Measurements from ENCODE around the gene L3MBTL4.

Gene L3MBTL4

GRCh38 chr18:6363216-6363615 lies 51.5 kb downstream of the L3MBTL4 start:
- no peak for DNase-seq (ENCODE audit: low read depth in 2 of 2)

DNA sequence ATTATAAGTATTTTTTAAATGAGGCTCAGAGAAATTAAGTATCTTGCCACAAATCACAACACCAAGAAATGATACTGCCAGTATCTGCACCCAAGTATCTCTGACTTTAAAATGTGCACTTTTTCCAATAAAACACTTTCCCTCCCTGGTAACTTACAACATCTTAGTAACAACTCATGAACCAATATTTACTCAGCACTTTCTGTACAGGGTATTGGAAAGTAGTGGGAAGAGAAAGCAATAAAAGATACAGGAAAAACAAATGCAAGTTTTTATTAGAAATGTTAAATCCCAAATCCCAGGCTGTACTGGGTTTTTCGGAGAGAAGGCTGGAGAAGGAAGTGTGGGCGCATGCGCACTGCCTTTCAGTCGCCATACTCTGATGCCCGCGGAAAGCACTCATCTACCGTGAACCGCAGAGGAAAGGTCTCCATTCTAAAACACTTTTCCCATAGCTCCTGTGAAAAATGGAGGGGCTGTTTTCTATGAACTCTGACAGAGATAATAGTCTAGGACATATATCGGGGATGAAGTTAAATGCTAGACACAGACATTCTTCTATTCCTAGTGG lies 52.1 kb downstream of the L3MBTL4 start:
- DNase-seq (ENCODE audit: low read depth in 2 of 2): no peak

- DNase-seq (ENCODE audit: low read depth in 2 of 2): no peak
Observed at GRCh38 chr18:6357668-6358067, 57.0 kb downstream of the L3MBTL4 start.

DNA sequence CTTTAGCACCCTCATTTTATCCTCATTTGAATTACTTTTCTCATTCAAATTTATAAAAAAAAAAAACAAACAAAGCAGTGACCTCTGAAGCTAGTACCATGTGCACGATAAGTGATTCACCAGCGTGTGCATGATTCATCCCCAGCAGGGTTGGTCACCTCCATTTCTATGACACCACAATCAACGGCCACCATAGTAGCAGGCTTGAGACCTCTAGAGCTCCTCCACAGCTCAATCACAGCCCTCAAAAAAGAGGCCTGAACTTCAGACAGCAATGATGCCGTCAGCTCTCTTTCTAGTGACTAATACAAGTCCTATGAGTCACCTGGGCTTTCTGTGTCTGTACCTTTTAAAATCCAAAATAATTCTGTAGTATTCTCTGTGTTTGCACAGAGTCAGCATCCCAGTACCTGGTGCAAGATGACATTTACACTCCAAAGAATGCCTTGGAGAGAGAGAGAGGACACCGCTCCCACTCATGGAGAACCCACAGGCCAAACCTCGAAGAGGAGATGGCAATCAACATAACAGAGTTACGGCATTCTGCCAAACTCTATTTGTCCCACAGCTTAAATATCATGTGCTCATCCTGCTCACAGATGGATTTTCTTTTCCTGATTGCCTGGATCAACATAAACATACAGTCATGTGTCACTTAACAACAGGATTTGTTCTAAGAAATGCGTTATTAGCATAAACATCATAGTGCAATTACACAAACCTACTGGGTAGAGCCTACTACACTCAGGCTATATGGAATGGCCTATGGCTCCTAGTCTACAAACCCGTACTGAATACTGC lies 58.7 kb downstream of the L3MBTL4 start:
- no peak for DNase-seq (ENCODE audit: low read depth in 2 of 2)

- DNase-seq (ENCODE audit: low read depth in 2 of 2): no peak
Observed at GRCh38 chr18:6352275-6352674, 62.4 kb downstream of the L3MBTL4 start.

- DNase-seq (ENCODE audit: low read depth in 2 of 2): no peak
Observed at GRCh38 chr18:6342990-6343389, 71.7 kb downstream of the L3MBTL4 start.

DNA sequence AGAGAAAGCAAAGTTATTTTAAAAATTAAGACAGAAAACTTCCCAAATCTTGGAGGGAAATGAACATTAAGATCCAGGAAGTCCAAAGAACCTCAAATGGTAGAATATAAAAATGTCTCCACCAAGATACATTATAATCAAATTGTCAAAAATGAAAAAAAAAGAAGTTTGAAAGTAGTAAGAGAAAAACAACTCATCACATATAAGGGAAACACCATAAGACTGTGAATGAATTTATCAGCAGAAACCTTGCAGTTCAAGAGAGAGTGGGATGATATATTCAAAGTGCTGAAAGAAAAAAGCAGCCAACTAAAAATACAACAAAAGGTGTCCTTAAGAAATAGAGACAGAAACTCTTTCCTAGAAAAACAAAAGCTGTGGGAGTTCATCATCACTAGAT lies 73.0 kb downstream of the L3MBTL4 start:
- no peak for DNase-seq (ENCODE audit: low read depth in 2 of 2)

- no peak for DNase-seq (ENCODE audit: low read depth in 2 of 2)
Observed at GRCh38 chr18:6341303-6341702, 73.4 kb downstream of the L3MBTL4 start.

DNA sequence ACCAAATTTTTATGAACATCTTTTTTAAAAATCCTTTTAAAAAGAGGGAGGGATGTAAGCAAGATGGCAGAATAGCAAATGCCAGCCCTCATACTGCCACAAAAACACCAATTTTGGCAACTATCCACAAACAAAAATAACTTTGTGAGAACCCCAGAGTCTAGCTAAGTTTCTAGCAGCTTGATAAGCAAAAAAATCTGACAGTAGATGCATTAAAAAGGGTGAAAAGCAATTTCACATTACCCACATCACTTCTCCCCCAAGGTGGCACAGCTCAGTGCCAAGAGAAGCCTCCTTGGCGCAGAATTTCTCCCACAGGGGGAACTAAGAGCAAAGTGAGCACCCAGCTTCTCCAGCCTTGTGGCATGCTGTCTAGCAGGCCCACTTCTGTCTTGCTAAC lies 74.6 kb downstream of the L3MBTL4 start:
- DNase-seq (ENCODE audit: low read depth in 2 of 2): no peak

- DNase-seq (ENCODE audit: low read depth in 2 of 2): no peak
Observed at GRCh38 chr18:6336239-6336638, 78.5 kb downstream of the L3MBTL4 start.

- DNase-seq (ENCODE audit: low read depth in 2 of 2): no peak
Observed at GRCh38 chr18:6333981-6334380, 80.7 kb downstream of the L3MBTL4 start.

DNA sequence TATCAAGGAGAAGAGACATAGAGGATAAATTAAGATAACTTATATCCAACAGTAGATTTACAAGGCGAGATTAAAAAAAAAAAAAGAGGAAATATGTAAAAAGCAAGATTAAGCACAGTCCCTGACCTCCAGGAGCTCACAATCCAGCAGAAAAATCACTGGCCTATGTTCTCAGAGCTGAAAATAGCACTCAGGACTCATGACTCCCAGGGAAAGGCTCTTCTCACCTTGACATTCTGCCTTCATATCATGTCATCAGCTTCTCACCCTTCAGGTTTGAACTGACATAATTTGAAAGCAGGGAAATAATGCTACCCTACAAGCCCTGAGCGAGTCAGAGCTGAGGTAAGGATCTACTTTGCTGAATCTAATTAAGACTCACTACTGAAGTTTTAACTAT lies 82.8 kb downstream of the L3MBTL4 start:
- DNase-seq (ENCODE audit: low read depth in 2 of 2): no peak

GRCh38 chr18:6330786-6331185 lies 83.9 kb downstream of the L3MBTL4 start:
- no peak for DNase-seq (ENCODE audit: low read depth in 2 of 2)

- DNase-seq (ENCODE audit: low read depth in 2 of 2): no peak
Observed at GRCh38 chr18:6328621-6329010, 86.1 kb downstream of the L3MBTL4 start.

DNA sequence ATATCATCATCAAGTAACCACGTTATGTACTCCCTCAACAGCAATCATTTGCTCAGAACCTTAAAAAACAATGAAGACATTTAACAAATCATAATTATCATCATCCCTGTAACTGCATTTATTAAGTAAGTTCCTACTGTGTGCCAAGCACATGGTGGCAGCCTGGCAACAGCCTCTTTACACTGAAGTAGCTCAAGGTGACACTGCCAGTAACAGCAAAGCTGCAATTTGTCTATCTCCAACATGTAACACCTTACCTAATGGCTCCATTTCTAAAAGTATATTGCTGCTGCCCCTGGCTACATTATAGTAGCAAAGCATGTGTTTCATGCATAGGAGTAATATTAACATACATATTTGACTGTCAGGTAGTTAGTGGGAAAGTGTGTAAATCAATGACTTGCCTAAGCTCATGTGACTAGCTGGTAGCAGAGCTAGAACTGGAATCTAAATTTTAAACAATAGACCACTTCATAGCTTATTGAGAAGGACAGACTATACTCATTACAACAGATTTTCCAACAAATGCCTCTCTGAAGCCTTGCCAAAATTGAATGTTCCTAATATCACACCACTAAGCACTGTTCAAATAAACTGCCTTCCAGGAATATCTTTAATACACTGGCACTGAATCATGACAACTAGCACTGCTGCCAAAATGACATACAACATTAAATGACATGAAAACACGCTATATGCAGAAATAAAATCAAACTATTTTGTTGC lies 86.7 kb downstream of the L3MBTL4 start:
- no peak for DNase-seq (ENCODE audit: low read depth in 2 of 2)

- DNase-seq (ENCODE audit: low read depth in 2 of 2): no peak
Observed at GRCh38 chr18:6327485-6327884, 87.2 kb downstream of the L3MBTL4 start.

DNA sequence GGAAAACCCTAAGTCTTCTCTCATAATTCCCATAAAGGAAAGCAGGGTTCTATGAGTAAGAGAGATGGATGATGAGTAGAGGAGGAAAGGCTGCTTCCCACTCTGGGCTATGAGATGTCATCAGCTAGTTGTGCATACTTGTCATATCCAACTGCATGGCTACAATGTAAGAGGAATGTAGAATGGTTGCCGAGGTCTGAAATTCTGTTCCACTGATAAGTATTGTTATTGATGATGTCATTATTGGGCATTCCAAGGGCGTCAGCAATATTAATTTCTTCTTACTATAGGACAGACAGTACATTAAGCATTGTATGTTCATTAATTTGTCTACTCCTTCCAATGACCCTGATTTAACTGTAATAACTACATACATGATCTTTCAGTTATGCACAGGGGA lies 88.1 kb downstream of the L3MBTL4 start:
- DNase-seq (ENCODE audit: low read depth in 2 of 2): no peak

GRCh38 chr18:6323319-6323889 lies 91.3 kb downstream of the L3MBTL4 start:
- DNase-seq (ENCODE audit: low read depth in 2 of 2): no peak

DNA sequence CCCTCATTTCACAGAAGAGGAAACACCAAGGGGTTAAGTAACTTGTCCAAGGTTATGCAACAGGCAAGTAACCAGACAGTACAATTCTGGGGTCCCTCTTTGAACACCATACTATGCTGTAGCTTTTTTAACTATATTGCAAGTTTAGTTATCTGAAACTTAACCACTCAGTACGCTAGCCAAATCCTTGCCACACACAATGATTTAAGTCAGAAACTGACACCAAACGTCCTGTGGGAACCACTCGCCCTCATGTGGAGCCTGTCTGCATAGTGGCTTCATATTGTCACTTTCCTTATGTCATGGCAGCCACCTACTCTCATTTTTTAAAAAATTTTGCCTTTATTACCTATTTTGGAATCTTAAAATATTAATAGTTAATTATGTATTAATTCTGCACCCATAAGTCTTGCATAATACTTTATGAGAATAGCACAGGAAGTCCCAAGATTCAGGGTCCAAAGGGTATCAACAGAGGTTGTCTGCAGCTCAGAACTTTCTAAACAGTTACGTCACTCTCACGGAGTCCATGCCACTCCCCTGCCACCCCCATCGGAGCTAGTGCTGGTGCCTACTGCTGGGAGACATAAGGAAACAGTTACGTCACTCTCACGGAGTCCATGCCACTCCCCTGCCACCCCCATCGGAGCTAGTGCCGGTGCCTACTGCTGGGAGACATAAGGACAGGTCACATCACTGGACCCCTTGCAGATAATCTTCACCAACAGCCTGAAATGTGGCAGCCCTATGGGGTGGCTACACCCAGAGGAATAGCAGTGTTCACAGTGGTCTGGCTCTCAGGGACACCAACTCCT lies 99.0 kb downstream of the L3MBTL4 start:
- DNase-seq (ENCODE audit: low read depth in 2 of 2): no peak

- no peak for DNase-seq (ENCODE audit: low read depth in 2 of 2)
Observed at GRCh38 chr18:6313415-6313814, 101.3 kb downstream of the L3MBTL4 start.

DNA sequence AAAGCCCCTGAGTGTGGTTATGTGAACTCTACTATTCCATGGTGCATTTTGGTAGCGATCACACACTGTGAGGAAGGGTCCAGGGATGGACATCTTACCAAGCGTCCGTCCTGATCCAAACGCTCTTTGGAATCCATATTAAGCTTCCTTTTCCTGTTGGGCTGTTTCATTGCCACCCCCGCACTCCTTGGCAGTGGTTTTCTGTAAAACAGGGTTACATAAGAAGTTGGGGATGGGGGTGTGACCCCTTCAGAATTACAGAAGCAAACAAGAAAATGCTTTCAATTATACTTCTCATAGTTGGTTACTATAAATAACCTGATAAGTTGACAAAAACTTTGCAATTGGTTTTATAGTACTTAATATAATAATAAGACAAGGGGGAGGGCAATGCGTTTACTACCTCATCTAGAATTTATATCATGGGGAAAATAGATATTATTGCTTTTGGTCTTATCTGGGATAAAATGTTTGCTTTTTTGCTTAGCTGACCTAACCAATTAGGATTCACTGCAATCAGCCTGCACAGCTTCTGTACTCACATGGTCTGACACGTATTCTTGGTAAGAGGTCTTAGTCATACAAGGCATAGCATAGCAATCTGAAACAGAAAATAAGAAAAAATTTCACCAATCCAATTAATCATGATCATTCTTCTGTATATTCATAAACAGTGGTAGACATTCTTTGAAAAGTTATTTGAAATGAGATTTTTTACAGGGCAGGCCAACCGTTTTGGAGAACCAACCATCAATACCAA lies 103.1 kb downstream of the L3MBTL4 start:
- DNase-seq (ENCODE audit: low read depth in 2 of 2): no peak

Measured in stimulated activated CD8-positive, alpha-beta memory T cell treated with anti-CD3 and anti-CD28 coated beads, Interleukin-2, amount 100 ng/mL, for 48 hours (primary cell).